ENCODE results near the gene SLC9A9.
"Not testable (repeated sequence)": the region's sequence is repeated elsewhere in the genome, so short reads cannot be mapped to it uniquely, and the experiment has no call there.

SLC9A9 gene

DNA sequence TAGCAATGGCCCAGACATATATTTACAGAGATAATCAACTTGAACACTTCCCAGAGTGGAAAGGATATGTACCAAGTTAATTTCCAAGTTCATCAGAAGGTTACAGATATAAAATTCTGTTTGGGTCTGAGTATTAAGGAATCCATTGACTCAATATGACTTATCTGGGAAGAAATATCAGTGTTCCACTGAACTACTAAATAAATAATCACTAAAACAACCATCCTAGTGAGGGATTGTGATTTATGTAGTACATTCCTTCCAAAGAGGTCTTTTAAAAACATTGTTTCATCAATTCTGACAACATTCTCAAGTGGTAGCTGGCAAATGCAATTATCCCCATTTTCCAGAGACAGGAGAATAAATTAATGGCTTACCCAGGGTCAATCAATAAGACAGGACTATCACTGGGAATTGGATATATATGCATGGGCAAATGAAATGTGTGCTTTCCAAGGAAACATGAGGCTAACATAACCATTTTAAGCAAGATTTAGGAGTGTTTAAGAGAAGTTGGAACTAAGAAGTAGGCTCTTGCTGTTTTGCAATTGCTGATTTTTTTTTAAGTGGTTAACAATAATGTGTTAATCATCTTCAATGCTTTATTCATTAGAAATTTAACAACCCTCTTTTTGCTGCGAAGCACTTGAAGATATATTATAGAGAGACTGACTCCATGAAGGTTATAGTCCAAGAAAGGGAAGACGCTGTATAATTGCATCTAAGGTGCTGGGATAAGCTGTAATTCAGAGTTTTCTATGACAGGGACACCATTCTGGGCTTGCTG lies 37.9 kb downstream of the SLC9A9 start:
- no peak for TF ChIP-seq ZNF274 (IDR thresholded peaks at IDR 0.05; ENCODE audit: low read depth, low read length)

DNA sequence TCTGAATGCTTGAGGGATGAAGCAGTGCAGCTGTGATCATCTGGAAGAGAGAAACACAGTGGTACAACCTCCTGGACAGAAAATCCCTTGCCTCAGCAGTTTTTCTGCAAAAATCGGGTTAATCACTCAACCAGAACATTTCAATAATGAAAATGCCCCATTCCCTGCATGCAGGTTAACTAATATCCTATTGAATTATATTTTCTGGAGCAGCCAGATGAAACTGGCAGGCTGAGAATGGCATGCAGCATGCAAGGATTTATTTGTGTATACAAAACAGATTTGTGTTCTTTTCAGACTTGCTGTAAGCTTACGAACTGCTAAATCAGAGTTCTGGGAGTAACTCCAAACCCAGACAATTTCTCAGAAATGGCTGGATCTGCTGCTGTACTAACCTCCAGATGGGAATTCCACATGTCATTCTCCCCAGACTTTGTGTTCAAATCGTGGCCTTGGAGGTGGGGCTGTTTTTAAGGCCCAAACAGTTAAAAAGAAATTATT lies 39.1 kb downstream of the SLC9A9 start:
- TF ChIP-seq ZNF274 (IDR thresholded peaks at IDR 0.05; ENCODE audit: low read depth, low read length) = no peak
- H3K4me3 ChIP-seq (ENCODE audit: low read length) = no peak overlapping the region

More for the DNA sequence above, 37.9 kb downstream of the SLC9A9 start:
- H3K4me3 ChIP-seq (ENCODE audit: low read length) = no peak overlapping the region

- no peak for TF ChIP-seq ZNF274 (IDR thresholded peaks at IDR 0.05; ENCODE audit: low read depth, low read length)
- H3K4me3 ChIP-seq (ENCODE audit: low read length) = no peak overlapping the region
Observed at GRCh38 chr3:143808030-143808429, 40.2 kb downstream of the SLC9A9 start.

DNA sequence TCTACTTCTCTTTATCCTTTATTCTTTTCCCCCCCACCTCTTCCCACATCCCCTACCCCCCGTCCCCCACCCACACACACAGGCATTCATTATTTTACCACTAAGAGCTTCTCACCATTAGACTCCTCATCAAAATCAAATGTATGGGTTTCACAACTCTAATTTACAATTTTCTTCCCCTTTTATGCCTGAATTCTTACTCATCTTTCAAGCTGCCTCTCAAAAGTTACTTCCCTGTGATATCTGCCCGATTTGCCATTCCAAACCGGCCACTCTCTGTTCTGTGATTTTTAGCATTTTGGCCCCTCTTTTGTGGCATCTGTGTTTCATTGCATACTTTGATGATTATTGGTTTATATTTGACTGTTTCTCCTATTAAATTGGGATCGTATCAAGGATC lies 42.2 kb downstream of the SLC9A9 start:
- TF ChIP-seq ZNF274 (IDR thresholded peaks at IDR 0.05; ENCODE audit: low read depth, low read length) = no peak
- no peak overlapping the region for H3K4me3 ChIP-seq (ENCODE audit: low read length)

- not testable (repeated sequence) for H3K4me3 ChIP-seq (ENCODE audit: low read length)
Observed at GRCh38 chr3:143805476-143805875, 42.8 kb downstream of the SLC9A9 start.

- not testable (repeated sequence) for H3K4me3 ChIP-seq (ENCODE audit: low read length)
Observed at GRCh38 chr3:143801046-143801445, 47.2 kb downstream of the SLC9A9 start.

DNA sequence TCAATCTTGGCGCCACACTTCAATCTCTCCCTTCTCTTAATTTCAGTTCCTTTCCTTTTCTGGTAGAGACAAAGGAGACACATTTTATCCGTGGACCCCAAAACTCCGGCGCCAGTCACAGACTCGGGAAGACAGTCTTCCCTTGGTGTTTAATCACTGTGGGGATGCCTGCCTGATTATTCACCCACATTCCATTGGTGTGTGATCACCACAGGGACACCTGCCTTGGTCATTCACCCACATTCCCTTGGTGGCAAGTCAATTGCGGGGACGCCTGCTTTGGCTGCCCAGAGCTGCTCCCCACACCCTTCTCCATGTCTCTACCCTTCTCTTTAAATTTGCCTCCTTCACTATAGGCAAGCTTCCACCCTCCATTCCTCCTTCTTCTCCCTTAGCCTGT lies 50.1 kb downstream of the SLC9A9 start:
- H3K4me3 ChIP-seq (ENCODE audit: low read length) = not testable (repeated sequence)

GRCh38 chr3:143795874-143796273 lies 52.4 kb downstream of the SLC9A9 start:
- H3K4me3 ChIP-seq (ENCODE audit: low read length) = no peak overlapping the region
- TF ChIP-seq ZNF274 (IDR thresholded peaks at IDR 0.05; ENCODE audit: low read depth, low read length) = no peak

DNA sequence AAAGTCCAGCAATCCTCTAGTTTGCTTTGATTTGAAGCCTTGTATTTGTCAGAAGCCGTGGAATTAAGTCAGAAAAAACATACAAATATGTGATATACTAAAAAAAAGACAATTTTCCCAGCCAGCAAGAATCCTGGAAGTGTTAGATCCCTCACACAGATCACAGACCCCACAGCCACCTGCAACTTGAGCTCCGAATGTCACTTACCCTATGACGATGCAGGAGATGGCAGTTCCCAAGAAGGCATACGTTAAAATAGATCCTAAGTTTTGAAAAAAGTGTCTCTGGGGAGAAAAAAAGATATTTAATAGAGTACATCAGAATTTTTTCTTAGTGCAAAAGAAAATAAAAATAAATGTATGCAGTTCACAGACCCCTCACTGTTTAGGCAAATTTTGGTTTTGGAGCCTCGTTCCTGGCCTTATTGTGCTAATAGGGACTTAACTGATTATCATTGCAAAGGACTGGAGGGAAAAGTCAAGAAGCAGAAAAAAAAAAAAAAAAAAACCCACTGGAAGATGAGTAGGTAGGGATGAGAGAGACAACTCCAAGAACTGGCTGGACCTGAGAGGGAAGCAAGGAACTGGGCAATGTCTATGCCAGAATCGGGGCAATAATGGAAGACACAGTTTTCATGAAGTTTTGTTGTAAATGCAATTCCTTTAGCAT lies 53.3 kb downstream of the SLC9A9 start:
- TF ChIP-seq ZNF274 (IDR thresholded peaks at IDR 0.05; ENCODE audit: low read depth, low read length) = no peak
- no peak overlapping the region for H3K4me3 ChIP-seq (ENCODE audit: low read length)

DNA sequence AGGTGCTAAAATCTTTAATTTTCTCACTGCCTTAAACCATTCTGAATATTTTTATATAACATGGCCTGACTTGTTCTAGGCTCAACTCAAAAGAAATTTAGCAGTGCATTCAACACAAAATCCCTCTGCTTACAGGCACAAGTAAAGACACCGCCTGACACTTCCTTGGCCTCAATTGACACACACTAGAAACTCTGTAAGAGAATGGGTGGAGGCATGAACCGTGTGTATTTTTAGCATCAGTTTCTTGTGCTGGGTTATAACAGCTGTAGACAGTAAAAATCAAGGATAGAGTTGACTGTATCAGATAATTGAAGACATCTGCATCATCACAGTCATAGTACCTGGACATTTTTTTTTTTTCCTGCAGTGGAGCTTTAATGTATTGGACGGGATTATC lies 54.3 kb downstream of the SLC9A9 start:
- H3K4me3 ChIP-seq (ENCODE audit: low read length) = no peak overlapping the region
- no peak for TF ChIP-seq ZNF274 (IDR thresholded peaks at IDR 0.05; ENCODE audit: low read depth, low read length)

- no peak for TF ChIP-seq ZNF274 (IDR thresholded peaks at IDR 0.05; ENCODE audit: low read depth, low read length)
- H3K4me3 ChIP-seq (ENCODE audit: low read length) = no peak overlapping the region
Observed at GRCh38 chr3:143791386-143791785, 56.9 kb downstream of the SLC9A9 start.

GRCh38 chr3:143786219-143787191 lies 61.8 kb downstream of the SLC9A9 start:
- no peak overlapping the region for H3K4me3 ChIP-seq (ENCODE audit: low read length)
- TF ChIP-seq ZNF274 (IDR thresholded peaks at IDR 0.05; ENCODE audit: low read depth, low read length) = no peak

DNA sequence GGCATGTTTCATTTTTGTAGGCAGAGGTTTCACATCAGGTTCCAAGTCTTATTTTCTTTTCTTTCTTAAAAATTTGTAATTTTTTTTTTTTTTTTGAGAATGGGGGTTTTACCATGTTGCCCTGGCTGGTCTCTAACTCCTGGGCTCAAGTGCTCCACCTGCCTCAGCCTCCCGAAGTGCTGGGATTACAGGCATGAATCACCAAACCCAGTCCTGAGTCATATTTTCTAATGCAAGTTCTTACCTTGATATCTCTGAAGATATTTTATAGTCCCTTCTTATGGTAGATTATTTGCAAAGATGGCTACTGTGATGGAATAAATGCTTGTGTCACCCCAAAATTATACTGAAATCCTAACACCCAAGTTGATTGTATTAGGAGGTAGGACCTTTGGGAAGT lies 63.8 kb downstream of the SLC9A9 start:
- no peak for TF ChIP-seq ZNF274 (IDR thresholded peaks at IDR 0.05; ENCODE audit: low read depth, low read length)
- no peak overlapping the region for H3K4me3 ChIP-seq (ENCODE audit: low read length)

GRCh38 chr3:143783851-143784370 lies 64.4 kb downstream of the SLC9A9 start:
- H3K4me3 ChIP-seq (ENCODE audit: low read length) = no peak overlapping the region
- no peak for TF ChIP-seq ZNF274 (IDR thresholded peaks at IDR 0.05; ENCODE audit: low read depth, low read length)
